ENCODE results near the gene FAAP100.

The FAAP100 gene

DNA sequence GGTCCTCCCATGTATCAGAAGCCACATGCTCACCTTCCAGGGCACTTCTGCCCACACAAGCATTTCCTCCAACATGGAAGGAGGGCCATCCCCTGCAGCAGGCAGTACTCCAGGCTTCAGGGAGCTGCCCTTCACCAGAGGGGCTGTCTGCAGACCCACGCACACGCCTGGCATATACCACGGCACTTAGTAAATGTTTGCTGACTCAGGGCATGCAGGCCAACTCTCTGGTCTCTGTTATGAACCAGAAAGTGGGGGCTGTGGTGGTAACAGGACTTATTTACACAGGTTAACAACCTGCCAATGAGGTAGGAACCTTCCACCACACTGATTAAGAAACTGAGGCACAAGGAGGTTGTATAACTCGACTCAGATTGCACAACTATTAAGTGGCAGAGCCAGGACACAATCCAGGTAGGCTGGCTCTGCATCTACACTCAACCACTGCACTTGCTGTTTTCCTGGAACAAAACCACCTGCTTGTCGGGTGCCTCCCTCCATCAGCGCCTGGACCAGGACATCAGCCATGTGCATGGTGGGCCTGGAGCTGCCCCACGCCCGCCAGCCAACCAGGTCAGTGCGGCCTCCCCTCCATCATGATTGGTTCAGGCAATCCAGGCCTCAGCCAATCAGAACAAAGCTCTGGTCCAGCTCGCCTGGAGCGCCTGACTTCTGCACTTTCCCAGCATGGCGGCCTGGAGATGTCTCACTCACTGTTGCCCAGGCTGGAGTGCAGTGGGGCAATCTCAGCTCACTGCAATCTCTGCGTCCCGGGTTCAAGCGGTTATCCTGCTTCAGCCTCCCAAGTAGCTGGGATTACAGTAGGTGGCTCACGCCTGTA lies 58.7 kb downstream of the FAAP100 start:
- no peak overlapping the region for H3K4me3 ChIP-seq (ENCODE audit: low read depth, low read length)
- H3K27me3 ChIP-seq (replicated peaks), result peaks cover 2% of the 10 kb centered on the region
- no peak for DNase-seq
- TF ChIP-seq, protein P1, sequence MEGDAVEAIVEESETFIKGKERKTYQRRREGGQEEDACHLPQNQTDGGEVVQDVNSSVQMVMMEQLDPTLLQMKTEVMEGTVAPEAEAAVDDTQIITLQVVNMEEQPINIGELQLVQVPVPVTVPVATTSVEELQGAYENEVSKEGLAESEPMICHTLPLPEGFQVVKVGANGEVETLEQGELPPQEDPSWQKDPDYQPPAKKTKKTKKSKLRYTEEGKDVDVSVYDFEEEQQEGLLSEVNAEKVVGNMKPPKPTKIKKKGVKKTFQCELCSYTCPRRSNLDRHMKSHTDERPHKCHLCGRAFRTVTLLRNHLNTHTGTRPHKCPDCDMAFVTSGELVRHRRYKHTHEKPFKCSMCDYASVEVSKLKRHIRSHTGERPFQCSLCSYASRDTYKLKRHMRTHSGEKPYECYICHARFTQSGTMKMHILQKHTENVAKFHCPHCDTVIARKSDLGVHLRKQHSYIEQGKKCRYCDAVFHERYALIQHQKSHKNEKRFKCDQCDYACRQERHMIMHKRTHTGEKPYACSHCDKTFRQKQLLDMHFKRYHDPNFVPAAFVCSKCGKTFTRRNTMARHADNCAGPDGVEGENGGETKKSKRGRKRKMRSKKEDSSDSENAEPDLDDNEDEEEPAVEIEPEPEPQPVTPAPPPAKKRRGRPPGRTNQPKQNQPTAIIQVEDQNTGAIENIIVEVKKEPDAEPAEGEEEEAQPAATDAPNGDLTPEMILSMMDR (IDR thresholded peaks at IDR 0.05; ENCODE audit: low read depth, low read length, missing control alignments), result no peak
- in situ Hi-C loops (cut with HindIII; ENCODE audit: low pct_ligation_motif_present, low sequenced_read_pairs), result no loop called here
- no peak overlapping the region for H3K27ac ChIP-seq
- no peaks in the 10 kb centered on the region for H3K36me3 ChIP-seq (replicated peaks)

DNA sequence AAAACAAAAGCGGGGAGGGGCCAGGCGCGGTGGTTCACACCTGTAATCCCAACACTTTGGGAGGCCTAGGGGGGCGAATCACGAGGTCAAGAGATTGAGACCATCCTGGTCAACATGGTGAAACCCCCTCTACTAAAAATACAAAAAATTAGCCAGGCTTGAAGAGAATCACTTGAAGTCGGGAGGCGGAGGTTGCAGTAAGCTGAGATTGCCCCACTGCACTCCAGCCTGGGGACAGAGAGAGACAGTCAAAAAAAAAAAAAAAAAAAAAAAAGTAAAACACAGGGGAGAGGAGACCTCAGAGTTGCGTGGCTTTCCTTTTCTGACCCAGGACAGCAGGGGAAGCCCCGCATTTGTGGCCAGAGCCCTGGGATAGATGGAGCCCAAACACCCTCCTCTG lies 59.4 kb downstream of the FAAP100 start:
- Histone ChIP-seq H3K27ac (no peak overlapping the region), H3K27me3 (replicated peaks) (peaks cover 2% of the 10 kb centered on the region), H3K36me3 (replicated peaks) (no peaks in the 10 kb centered on the region), H3K4me3 (ENCODE audit: low read depth, low read length) (no peak overlapping the region)
- no peak for DNase-seq
- TF ChIP-seq, protein P1 (IDR thresholded peaks at IDR 0.05; ENCODE audit: low read depth, low read length, missing control alignments), result no peak
- in situ Hi-C loops (cut with HindIII; ENCODE audit: low pct_ligation_motif_present, low sequenced_read_pairs), result no loop called here

DNA sequence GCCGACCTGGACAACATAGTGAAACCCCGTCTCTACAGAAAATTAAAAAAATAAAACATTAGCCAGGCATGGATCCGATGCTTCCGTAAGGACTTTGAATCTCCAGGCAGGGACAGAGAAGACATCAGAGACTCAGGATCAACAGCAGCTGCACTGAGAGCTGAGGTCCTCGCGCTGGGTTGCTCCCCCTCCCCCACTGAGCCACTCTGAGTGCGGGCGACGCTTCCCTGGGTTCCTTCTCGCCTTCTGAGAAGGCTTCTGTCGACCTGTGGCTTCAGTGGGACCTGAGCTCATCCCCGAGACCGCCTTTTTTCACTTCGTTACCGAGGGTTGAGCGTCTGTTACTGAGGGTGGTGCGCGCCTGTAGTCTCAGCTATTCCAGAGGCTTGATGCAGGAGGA lies 60.0 kb downstream of the FAAP100 start:
- in situ Hi-C loops (cut with HindIII; ENCODE audit: low pct_ligation_motif_present, low sequenced_read_pairs), result no loop called here

DNA sequence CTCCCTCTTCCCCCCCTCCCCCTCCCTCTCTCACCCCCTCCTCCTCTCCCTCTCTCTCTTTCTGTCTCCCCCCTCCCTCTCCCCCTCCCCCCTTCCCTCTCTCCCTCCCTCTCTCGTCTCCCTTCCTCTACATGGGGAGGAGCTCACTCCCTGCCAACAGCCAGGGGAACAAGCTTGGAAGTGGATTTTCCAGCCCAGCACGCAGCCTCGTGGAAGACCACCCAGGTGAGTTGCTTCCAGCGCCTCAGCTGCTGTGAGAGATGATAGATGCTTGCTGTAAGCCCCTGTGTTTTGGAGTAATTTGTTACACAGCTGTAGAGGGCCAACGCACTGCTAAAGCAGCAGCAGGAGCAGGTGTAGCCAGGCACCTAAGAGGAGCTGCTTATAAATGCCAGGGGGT lies 60.4 kb downstream of the FAAP100 start:
- DNase-seq, result no peak
- H3K4me3 ChIP-seq (ENCODE audit: low read depth, low read length), result no peak overlapping the region
- in situ Hi-C loops (cut with HindIII; ENCODE audit: low pct_ligation_motif_present, low sequenced_read_pairs), result no loop called here
- H3K27ac ChIP-seq, result no peak overlapping the region
- H3K27me3 ChIP-seq (replicated peaks), result peaks cover 2% of the 10 kb centered on the region
- no peaks in the 10 kb centered on the region for H3K36me3 ChIP-seq (replicated peaks)
- TF ChIP-seq, protein P1 (IDR thresholded peaks at IDR 0.05; ENCODE audit: low read depth, low read length, missing control alignments), result no peak

More for the DNA sequence above, 60.0 kb downstream of the FAAP100 start:
- no peak overlapping the region for H3K27ac ChIP-seq
- peaks cover 2% of the 10 kb centered on the region for H3K27me3 ChIP-seq (replicated peaks)
- TF ChIP-seq, protein P1 (IDR thresholded peaks at IDR 0.05; ENCODE audit: low read depth, low read length, missing control alignments), result no peak
- DNase-seq, result no peak
- no peaks in the 10 kb centered on the region for H3K36me3 ChIP-seq (replicated peaks)
- no peak overlapping the region for H3K4me3 ChIP-seq (ENCODE audit: low read depth, low read length)

DNA sequence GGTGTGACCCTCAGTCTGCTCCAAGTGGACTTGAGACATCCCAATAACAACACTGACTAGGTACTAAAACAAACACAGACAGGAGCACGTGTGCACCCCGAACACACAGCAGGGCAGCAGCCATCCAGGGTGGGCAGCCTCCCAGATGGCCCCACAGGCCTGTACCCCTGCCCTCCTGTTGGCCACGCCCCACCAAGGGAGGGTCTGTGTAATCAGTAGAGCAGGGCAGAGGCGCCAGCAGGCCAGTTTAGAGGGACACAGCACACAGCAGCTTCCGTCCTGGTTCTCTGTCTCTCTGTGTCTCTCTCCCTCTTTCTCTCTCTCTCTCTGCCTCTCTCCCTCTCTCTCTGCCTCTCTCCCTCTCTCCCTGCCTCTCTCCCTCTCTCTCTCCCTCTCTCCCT lies 61.0 kb downstream of the FAAP100 start:
- TF ChIP-seq, protein P1 (IDR thresholded peaks at IDR 0.05; ENCODE audit: low read depth, low read length, missing control alignments), result no peak
- Histone ChIP-seq H3K4me3 (ENCODE audit: low read depth, low read length) (no peak overlapping the region), H3K27ac (no peak overlapping the region), H3K27me3 (replicated peaks) (peaks cover 2% of the 10 kb centered on the region), H3K36me3 (replicated peaks) (no peaks in the 10 kb centered on the region)
- in situ Hi-C loops (cut with HindIII; ENCODE audit: low pct_ligation_motif_present, low sequenced_read_pairs), result no loop called here
- DNase-seq, result no peak

Measured in brain microvascular endothelial cell (primary cell).